ENCODE measurements around the gene ANKS1A.

ANKS1A gene

GRCh38 chr6:34961574-34961973 is 72.5 kb downstream of the ANKS1A start:
- TF ChIP-seq CTCF (conservative IDR thresholded peaks at IDR 0.05), result no peak
- no peak overlapping the region for H3K27ac ChIP-seq

GRCh38 chr6:34964564-34964963 is 75.5 kb downstream of the ANKS1A start:
- H3K27ac ChIP-seq, result no peak overlapping the region
- TF ChIP-seq CTCF (conservative IDR thresholded peaks at IDR 0.05), result no peak

GRCh38 chr6:34967461-34967860 is 78.4 kb downstream of the ANKS1A start:
- no peak overlapping the region for H3K27ac ChIP-seq
- no peak for TF ChIP-seq CTCF (conservative IDR thresholded peaks at IDR 0.05)

- TF ChIP-seq CTCF (conservative IDR thresholded peaks at IDR 0.05), result no peak
- no peak overlapping the region for H3K27ac ChIP-seq
Measured at GRCh38 chr6:34969662-34970265, 80.7 kb downstream of the ANKS1A start.

DNA sequence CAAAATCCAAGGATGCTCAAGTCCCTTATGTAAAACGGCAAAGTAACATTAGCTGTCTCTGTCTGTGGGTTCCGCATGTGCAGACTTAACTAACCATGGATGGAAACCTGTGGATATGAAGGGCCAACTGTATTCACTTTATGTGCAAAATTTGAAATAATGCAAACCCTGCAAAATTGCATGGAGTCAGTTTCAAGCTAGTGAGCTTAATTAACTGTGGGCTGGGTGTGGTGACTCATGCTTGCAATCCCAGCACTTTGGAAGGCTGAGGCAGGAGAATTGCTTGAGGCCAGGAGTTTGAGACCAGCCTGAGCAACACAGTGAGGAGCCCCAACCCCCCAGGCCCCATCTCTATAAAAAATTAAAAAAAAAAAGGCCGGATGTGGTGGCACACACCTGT is 81.4 kb downstream of the ANKS1A start:
- no peak overlapping the region for H3K27ac ChIP-seq
- TF ChIP-seq CTCF (conservative IDR thresholded peaks at IDR 0.05), result no peak

DNA sequence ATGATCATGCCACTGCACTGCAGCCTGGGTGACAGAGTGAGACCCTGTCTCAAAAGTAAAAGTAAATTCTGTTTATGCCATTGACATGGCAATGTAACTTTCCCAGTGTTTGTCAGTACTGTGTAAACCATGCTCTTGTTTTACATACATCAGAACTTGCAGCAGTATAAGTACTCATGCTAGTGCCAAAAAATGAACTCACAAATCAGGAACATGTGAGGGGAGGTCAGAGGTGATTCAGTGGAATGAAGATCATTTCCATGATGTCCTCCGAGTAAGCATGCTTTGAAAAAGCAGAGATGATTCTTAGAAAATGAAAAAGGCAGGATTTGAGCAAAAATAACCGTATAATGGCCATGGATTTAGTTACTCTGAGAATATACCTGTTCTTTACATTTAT is 81.9 kb downstream of the ANKS1A start:
- TF ChIP-seq CTCF (conservative IDR thresholded peaks at IDR 0.05), result no peak
- H3K27ac ChIP-seq, result no peak overlapping the region

DNA sequence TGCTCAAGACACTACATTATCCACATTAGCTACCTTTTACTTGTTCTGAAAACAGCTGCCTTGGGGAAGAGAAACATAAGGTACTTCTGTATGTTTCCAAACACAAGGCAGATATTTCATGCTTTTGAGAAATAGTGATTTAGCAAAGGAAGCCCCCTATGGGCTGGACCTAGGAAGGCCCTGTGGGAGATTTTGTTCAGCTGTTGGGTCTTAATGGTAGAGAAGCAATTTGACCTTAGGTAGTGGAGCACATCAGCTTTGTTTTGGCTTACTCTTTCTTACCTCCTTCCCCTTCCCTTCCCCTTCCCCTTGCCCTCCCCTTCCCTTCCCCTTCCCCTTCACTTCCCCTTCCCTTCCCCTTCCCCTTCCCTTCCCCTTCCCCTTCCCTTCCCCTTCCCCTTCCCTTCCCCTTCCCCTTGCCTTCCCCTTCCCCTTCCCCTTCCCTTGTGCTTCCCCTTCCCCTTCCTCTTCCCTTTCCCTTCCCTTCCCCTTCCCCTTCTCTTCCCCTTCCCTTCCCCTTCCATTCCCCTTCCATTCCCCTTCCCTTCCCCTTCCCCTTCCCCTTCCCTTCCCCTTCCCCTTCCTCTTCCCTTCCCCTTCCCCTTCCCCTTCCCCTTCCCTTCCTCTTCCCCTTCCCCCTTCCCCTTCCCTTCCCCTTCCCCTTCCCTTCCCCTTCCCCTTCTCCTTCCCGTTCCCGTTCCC is 84.6 kb downstream of the ANKS1A start:
- no peak for TF ChIP-seq CTCF (conservative IDR thresholded peaks at IDR 0.05)
- no peak overlapping the region for H3K27ac ChIP-seq
